Measurements from ENCODE around the gene LSM14B.

LSM14B gene

DNA sequence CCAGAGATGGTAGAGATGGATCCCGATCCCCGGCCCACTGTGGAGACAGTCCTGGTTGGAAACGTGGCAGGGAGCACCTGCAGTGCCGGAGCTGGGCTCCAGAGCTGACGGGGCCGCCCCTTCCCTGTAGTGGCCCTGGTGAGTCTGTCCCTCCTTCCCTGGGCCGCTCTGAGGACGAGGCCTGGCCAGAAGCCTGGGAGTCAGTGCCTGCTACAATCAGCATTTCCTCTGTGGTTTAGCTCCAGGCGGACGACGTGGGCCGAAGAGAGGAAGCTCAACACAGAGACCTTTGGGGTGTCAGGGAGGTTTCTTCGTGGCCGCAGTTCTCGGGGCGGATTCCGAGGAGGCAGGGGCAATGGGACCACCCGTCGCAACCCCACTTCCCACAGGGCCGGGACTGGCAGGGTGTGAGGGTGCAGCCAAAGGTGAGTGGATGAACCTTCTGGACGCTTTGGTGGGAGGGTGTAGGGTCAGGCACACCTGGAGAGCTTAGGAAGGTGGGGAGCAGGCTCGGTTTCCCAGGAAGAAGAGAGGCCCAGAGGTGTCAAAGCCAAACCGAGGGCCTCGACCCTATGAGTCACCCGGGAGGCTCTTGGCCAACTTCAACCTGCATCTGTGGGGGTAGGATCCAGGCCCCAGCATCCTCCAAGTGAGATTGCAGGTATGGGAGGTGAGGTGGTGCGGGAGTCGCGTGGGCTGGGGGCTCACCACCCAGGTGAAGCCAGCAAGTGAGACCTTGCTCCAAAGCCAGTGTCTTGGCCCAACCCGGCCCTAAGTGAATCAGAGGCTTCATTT, 11.0 kb downstream of the LSM14B start:
- no peak for DNase-seq

DNA sequence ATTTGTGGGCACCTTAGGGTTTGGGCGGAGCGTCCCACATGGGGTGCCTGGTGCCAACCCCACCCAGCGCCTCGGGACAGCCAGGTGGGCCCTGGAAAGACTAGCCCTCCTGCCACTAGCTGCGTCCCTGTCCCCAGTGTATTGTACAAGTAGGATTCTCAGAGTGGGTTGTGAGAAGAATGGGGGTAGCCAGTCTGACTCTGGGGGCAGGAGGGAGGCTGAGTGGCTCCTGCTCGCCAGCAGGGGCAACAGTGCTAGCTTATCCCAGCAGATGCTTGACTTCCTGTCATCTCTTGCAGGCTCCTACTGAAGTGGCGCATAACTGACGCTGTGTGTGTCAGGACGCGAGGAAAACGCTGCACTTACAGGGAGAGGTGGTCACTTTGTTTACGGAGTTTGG, 11.6 kb downstream of the LSM14B start:
- no peak for DNase-seq

DNA sequence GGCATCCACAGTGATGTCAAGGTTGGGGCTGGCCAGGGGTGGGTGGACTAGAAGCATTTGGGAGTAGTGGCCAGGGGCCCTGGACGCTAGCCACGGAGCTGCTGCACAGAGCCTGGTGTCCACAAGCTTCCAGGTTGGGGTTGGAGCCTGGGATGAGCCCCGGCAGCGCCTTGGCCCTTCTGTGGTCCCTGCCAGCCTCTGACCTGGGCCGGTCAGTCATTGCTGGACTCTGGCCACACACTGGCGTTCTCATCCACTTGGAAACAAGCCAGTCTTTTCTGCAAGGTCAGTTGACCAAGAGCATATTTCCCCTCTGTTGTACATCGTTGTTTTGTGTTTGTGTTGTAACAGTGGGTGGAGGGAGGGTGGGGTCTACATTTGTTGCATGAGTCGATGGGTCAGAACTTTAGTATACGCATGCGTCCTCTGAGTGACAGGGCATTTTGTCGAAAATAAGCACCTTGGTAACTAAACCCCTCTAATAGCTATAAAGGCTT, 12.5 kb downstream of the LSM14B start:
- no peak for DNase-seq

DNA sequence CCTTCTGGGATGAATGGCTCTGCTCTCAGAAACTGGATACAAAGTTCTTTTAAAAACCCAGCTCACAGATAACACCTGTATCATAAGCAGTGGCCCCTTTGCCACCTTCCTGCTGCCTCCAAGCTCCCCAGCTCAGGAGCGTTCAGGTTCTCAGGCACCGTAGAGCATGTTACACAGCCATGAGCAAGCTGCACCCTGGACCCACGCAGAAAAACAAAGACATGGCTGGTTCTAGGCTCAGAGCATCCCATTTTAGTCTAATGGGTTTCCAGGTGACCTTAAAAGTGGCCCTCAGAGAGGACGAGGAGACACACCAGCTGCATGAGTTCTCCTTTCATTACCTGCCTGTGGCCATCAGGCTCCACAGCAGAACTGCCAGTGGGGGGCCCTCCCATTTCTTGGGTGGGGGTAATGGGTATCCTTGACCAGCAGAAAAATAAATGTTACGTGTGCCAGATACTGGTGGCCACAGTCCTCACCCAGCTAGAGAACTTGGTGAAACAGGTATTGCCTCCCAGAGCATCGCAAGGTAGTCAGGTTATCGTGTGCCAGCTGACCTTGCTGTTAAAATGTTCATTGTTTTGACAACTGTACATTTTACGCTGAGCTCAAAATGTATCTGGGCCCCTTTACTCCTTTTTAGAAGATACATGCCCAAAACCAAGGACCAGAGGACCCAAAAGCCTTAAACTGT, 13.4 kb downstream of the LSM14B start:
- DNase-seq = no peak

DNA sequence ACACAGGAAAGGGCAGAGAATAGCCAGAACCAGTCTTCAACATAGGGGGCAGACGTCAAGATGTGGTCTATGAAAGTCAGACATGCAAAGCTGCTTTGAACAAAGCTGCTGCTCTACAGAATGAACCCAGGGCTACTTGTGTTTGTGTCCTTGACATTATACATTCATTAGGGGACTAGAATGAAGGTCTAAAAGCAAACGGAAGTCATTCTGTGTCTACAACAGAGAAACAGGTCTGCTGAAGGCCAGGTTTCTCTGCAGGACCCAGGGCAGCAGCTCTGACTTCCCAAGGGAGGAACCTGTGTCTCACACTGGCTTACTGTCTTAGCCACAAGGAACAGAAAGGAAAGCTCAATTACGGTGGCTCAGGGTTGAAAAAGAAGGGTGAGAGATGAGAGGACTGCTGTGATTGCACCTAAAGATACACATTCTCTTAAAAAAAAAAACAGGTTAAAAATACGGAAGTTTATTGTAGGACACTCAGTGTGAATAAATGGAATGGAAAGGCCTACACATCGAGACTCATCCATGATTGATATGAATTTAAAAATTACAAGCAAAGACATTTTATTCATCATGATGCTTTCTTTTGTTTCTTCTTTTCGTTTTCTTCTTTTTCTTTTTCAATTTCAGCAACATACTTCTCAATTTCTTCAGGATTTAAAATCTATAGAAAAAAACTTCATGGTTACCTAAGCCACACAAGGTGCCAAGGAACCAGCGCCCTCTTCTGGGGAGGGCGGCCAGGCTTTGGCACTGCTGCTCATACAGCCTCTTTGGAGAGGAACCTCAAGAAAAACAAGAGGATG, 14.2 kb downstream of the LSM14B start:
- DNase-seq = peak; percentile 75

DNA sequence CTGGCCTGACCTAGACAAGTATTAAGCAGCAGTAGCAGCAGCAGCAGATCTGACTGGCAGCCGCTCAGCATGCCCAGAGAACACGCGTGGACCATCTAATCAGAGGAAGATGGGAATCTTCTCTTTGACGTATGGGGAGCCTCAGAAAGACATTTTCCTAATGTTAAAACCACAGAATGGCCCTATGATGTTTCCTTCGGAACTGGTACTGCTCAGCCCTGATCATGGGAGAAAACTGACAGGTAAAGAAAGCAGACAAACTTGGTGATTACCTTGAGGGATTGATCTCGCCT, 14.8 kb downstream of the LSM14B start:
- no peak for DNase-seq

DNA sequence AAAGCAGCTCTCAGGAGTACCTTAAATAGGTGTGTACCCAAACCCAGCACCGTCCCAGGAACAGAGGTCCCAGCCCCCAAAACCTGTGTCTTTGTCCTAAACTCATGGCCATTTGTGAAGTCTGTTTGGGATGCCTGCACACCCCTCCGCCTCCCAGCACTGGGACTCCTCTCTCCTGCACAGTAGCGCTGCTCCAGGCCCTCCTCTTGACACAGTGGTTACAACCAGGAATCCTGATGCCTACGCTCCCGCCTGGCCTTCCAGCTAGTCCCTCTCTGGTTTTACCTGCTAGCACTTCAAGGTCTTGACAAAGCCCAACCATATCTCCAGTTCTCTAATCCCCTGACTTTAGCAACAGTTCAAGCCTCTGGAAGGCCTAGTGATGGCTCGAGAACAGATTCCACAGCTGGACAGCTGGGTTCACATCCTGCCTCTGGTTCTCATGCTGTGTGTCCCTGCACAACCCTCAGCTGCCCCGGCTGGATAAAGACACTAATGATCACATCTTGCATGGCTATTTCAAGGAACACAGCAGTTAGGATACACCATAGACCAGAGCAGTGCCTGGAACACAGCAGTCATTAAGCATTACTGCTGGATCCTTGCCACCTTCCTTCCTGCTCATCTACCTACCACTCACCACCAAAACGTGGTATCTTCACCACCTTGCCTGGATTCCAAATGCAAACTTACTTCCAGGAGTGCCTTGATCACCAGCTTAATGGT, 15.4 kb downstream of the LSM14B start:
- DNase-seq = no peak

DNA sequence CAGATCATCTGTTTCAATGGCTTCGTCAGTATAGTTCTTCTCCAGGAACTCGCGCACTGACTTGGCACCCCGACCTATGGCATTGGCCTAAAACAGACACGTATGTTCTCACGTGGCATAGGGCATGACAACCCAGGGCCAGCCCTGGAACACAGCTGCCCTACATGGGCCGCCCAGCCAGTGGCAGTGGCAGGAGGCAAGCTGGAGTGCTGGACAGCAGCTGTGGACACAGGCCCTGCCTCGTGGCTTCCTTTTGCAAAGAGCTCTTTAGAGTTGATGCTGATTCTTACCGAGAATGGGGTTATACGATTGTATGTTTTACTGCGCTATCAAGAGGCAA, 15.9 kb downstream of the LSM14B start:
- no peak for DNase-seq

DNA sequence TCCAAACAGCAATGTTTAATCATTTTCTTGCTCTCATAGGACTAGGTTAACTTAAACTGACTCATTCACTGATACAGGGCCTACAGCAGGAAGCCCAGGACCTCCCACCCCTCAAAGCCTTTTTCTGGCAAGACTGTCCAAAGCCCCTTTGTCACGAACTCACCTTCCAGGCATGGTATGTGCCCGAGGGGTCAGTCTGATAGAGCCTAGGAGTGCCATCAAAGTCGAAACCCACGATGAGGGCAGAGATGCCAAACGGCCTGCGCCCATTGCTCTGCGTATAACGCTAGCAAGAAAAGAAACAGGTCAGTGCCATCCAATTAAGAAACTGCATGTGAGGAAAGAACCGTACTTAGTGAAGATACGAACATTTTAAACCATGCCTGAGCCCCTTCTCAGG, 16.6 kb downstream of the LSM14B start:
- no peak for DNase-seq

DNA sequence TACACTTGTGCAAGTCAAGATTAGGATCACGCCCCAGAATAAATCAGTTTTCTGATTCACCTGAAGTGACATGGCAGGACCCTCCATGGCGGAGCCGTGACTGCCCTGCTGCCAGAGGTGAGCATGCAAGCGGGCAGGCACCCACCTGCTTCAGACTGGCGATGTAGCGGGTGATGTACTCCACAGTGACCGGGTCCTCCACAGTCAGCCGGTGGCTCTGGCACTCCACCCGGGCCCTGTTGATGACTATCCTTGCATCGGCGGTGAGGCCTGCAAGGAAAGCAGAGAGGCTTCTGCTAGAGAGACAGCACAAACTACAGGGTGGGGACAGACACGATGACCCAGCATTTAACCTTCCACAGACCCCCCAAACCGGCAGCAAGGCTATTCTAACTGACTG, 17.4 kb downstream of the LSM14B start:
- DNase-seq = no peak

DNA sequence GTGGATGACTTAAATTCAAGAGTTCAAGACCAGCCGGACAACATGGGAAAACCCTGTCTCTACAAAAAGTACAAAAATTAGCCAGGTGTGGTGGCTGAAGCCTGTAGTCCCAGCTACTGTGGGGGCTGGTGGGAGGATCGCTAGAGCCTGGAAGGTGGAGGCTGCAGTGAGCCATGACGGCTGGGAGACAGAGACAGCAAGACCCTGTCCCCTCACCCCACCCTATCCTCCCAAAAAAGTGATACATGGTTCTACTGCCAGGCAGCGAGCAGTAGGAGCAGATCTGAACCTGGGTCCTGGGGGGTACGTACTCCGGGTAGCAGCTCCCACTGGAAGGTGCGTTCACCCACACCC, 18.7 kb downstream of the LSM14B start:
- no peak for DNase-seq

DNA sequence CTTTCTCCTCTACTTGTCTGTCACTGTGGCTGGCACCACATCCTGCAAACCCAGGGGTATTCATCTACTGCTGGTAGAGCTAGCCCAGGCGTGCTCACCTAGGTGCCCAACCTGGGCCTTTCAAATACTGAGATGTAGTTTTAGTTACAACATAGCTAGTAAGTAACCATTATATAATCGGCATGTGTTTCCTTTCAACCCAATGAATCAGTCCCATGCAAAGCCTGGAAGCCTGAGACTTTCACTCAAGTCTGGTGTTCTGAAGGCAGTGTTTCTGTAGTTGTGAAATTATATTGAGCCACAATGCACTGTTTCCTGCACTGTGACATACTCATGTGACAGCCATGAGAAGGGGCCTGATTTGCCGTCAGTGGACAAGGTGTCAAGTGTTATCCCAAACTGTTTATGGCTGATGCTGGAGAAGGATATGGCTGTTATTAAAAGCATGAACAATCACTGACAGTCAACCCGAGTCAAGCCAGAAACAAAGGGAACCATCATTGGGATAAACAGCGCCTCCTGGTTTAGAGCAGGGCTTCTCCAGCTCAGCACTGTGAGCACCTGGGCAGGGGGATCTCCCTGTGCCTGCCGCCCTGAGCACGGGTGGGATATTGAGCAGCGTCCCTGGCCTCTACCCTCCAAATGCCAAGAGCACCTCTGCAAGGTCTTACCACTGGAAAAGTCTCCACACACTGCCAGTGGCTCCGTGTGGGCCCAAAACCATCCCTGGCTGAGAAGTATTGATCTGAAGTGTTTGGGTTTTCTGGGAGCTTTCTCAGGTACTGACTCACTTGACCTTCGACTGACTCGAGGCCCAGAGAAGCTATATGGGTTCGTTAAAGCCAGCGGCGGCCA, 19.3 kb downstream of the LSM14B start:
- DNase-seq = no peak

DNA sequence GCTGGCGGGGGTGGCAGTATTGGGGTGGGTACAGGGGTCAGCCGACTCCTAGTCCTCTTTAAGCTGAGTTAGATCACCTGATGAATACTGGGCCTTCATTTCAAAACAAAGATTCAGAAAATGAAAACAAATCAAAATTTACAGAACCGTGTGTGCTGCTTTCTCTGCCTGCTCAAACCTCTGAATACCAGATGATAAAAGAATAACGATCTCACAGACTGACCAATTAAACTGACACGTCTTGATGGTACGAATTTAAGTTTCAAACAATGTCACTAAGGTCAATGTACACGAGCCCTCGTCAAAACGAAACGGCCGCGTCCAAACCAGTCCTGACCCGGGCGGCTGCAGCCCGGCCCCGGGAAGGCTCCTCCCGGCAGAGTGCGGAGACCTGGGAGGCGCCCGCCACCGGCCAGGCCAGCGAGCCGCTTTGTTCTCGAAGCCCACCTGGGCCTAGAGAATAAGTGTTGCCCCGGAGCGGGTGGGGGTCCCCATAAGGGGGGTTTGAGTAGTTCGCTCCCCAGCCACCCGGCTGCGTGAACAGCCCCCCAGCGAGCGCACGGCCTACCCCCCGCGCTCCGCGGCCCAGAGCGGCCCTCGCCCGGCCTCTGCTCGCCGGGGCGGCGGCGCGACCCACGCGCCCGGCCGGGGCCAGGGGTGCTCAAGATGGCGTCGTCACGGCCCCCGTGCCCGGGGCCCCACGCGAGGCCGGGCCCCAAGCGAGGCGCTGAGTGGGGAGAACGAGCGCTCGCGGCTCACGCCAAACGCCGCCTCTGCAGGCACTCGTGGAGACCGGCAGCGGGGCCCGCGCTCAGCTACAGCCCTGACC, 20.2 kb downstream of the LSM14B start:
- DNase-seq = no peak

DNA sequence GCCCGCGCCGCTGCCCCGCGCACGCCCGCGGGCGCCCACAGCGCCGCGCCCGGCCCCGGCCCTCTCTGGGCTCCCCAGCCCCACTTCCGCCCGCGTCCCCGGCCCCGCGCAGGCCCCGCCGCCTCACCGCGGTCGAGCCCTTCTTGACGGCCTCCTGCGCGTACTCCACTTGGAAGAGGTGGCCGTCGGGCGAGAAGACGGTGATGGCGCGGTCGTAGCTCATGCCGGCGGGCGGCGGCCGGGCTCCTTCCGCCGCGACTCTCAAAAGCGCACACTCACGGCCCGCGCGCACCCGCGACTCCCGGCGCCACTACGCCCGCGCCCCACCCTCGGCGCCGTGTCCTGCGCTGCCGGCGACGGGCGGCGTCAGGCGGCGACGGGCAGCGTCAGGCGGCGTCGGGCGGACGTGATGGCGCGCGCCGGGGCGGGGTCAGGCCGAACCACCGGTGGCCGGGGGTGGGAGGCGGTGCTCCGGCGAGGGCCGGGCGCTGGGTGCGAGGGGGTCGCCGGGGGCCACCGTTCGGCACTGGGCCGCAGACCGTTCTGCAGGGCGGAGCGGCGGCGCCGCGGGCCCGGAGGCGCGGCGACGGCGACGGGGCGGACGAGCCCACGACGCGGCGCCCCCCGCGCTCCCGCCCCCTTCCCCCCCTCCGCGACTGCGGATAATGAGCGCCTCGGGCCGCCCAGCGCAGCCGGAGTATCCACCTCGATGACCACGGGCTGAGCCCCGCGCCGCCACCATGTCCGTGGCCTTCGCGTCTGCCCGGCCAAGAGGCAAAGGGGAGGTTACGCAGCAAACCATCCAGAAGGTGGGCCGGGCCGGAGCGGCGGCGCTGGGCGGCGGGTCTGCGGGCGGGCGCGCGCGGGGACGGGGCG, 21.0 kb downstream of the LSM14B start, which contains the start of the genes PSMA7 and SS18L1:
TSS of gene PSMA7 (minus strand) at position 314 of the 876 bp plus-strand sequence. CDS start at position 223, 91 bp downstream.
TSS of gene SS18L1 (plus strand) at position 689 of the 876 bp plus-strand sequence. CDS start at position 741, 52 bp downstream.
- peak; percentile 84 for DNase-seq

DNA sequence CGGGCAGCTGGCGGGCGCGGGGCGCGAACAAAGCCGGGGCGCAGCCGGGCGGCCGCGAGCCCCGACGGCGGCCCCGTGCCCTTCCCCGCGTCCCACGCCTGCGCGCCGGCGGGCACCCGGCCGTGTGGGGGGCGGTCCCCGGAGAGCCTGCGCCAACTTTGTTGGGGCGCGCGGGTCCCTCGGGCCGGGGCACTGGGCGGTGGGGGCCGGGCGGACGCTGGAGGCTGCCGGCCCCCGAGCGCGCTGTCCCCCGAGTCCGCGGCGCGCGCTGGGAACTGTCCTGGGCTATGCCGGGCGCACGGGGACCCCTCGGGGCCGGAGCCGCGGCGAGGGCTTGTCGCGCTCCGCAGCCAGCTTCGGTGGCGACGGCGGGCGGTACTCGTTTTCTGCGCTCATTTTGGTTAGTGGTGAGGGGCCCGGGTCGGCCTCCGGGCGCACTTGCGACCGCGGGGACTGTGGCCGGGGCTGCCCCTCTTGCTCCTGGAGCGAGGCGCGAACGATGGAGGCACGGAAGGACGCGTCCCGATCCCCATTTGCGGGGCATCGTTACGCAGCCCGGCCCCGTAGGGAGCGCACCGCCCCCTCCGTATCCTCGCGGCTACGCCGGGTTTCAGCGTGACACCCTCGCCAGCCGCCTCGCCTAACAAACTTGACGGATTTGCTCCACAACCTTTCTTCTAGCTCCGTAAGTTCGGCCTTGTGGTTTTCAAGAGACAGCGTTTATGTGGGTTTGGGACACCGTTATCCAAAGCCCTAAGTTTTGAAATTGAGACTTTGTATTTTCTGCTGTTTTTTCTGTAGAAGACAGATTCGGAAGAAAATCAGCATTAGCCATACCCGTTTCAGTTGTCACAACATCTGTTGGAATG, 21.9 kb downstream of the LSM14B start:
- peak; percentile 39 for DNase-seq

DNA sequence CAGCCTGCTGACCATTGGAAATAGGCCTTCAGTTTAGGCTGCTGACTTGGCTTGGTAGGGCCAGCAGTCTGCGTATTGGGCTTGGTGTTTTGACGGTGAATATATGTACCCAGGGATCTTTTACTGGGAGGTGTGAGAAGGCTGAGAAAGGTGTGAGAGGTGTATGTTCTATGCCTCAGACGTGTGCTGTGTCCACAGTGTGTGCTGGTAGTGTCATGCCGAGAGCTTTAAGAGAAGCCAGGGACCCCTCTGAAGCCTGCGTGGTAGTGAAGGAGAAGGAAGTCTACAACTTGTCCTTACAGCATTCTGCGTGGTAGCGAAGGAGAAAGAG, 23.4 kb downstream of the LSM14B start:
- DNase-seq = no peak

DNA sequence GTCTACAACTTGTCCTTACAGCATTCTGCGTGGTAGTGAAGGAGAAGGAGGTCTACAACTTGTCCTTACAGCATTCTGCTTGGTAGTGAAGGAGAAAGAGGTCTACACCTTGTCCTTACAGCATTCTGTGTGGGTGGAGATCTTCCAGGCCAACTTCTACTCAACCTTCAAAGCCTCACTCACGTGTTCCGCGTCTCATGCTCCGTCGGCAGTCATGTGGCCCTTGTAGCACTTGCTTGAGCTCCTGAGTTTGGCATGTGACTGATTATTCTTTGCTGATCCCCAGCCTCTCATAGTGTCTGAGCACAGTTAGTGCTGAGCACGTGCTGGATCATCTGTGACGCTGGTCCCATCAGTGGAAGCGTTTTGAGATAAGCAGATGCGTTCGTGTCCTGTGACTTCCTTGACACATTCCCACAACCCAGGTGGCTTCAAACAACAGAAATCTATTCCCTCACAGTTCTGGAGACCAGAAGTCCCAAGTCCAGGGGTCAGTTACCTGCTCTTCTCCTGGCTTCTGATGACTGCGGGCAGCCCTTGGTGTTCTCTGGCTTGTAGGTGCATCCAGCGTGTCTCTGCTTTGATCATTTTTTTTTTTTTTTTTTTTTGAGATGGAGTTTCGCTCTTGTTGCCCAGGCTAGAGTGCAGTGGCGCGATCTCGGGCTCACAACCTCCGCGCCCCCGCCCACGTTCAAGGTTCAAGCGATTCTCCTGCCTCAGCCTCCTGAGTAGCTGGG, 23.9 kb downstream of the LSM14B start:
- DNase-seq = no peak

DNA sequence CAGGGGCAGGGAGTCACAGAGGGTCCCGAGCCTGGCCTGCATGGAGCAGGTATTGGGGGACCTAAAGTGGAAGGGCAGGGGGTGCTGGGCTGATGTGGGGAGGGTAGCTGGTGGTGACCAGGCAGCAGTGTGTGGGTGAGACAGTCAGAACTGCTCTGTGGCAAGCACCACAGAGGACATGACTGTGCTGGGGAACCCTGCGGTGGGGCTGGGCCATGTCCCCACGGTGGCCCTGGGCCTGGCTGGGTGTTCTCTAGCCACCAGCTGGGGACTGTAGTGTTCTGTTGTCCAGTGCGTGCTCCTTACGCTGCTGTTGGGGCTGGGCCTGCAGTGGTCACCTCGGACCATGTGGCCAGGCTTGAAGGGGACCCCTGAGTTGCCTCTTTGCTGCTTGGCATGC, 24.9 kb downstream of the LSM14B start:
- no peak for DNase-seq
